Measurements from ENCODE around the gene PLD1.
"Not testable (repeated sequence)": the region's sequence is repeated elsewhere in the genome, so short reads cannot be mapped to it uniquely, and the experiment has no call there.

Gene PLD1

DNA sequence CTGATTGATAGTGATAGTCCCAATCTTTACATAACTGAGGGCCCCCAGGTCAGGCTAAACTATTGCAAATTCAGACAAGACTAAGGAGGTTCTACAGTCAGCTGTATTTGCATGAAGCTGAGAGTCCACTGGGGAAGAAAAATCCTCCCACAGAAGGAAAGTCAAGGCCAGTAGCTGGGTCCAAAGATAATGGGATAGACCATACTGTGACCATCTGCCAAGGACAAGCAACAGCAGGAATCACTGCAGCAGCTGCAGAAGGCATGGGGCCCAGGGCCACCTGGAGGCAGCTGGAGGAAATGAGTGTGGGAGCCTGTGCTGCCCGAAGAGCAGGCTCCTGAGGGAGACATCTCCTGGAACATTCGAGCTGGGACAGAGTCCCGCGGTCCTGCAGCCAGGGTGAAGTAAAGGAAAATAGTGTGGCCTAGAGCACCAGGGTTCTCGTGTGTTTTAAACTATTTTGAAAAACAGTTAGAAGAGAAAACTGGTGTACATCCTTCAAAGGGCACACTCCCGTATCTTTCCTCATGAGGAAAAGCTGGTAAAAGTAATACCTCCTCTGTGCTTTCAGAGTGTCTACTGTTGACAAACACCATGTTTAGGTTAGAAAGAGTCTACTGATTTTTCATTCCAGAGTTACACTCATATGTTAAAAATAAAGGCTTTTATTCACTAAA is 19.7 kb upstream of the PLD1 start:
- Mint-ChIP-seq H3K4me1 (ENCODE audit: low read depth) (no peaks in the 10 kb centered on the region), H3K27me3 (peaks cover 10% of the 10 kb centered on the region), H3K9me3 (ENCODE audit: low read depth) (no peaks in the 10 kb centered on the region), H3K27ac (no peak overlapping the region), H3K36me3 (no peaks in the 10 kb centered on the region), H3K4me3 (no peak overlapping the region)

GRCh38 chr3:171828902-171829770 is 18.9 kb upstream of the PLD1 start:
- Mint-ChIP-seq H3K4me3 (no peak overlapping the region), H3K27me3 (peaks cover 10% of the 10 kb centered on the region), H3K9me3 (ENCODE audit: low read depth) (no peaks in the 10 kb centered on the region), H3K4me1 (ENCODE audit: low read depth) (no peaks in the 10 kb centered on the region), H3K27ac (no peak overlapping the region), H3K36me3 (no peaks in the 10 kb centered on the region)

- Mint-ChIP-seq H3K27ac (no peak overlapping the region), H3K27me3 (peaks cover 10% of the 10 kb centered on the region), H3K9me3 (ENCODE audit: low read depth) (no peaks in the 10 kb centered on the region)
These were observed 17.7 kb upstream of the PLD1 start for GRCh38 chr3:171827836-171828458.

GRCh38 chr3:171827385-171827784 is 17.1 kb upstream of the PLD1 start:
- H3K9me3 Mint-ChIP-seq (ENCODE audit: low read depth), result no peaks in the 10 kb centered on the region
- H3K4me1 Mint-ChIP-seq (ENCODE audit: low read depth), result no peaks in the 10 kb centered on the region
- H3K36me3 Mint-ChIP-seq, result no peaks in the 10 kb centered on the region
- H3K27me3 Mint-ChIP-seq, result peaks cover 10% of the 10 kb centered on the region
- H3K4me3 Mint-ChIP-seq, result no peak overlapping the region
- H3K27ac Mint-ChIP-seq, result no peak overlapping the region

More at GRCh38 chr3:171827836-171828458, 17.7 kb upstream of the PLD1 start:
- H3K4me1 Mint-ChIP-seq (ENCODE audit: low read depth), result no peaks in the 10 kb centered on the region
- H3K4me3 Mint-ChIP-seq, result no peak overlapping the region
- no peaks in the 10 kb centered on the region for H3K36me3 Mint-ChIP-seq

GRCh38 chr3:171825222-171825828 is 15.0 kb upstream of the PLD1 start:
- H3K27me3 Mint-ChIP-seq, result peaks cover 8% of the 10 kb centered on the region
- peaks cover 7% of the 10 kb centered on the region for H3K4me1 Mint-ChIP-seq (ENCODE audit: low read depth)
- no peak overlapping the region for H3K4me3 Mint-ChIP-seq
- no peaks in the 10 kb centered on the region for H3K36me3 Mint-ChIP-seq
- no peaks in the 10 kb centered on the region for H3K9me3 Mint-ChIP-seq (ENCODE audit: low read depth)
- no peak overlapping the region for H3K27ac Mint-ChIP-seq

GRCh38 chr3:171824824-171825221 is 14.5 kb upstream of the PLD1 start:
- no peak overlapping the region for H3K27ac Mint-ChIP-seq
- H3K4me1 Mint-ChIP-seq (ENCODE audit: low read depth), result peaks cover 7% of the 10 kb centered on the region
- no peaks in the 10 kb centered on the region for H3K9me3 Mint-ChIP-seq (ENCODE audit: low read depth)
- no peaks in the 10 kb centered on the region for H3K36me3 Mint-ChIP-seq
- H3K27me3 Mint-ChIP-seq, result peaks cover 8% of the 10 kb centered on the region
- no peak overlapping the region for H3K4me3 Mint-ChIP-seq

GRCh38 chr3:171824116-171824515 is 13.8 kb upstream of the PLD1 start:
- Mint-ChIP-seq H3K9me3 (ENCODE audit: low read depth) (no peaks in the 10 kb centered on the region), H3K27me3 (peaks cover 7% of the 10 kb centered on the region)

DNA sequence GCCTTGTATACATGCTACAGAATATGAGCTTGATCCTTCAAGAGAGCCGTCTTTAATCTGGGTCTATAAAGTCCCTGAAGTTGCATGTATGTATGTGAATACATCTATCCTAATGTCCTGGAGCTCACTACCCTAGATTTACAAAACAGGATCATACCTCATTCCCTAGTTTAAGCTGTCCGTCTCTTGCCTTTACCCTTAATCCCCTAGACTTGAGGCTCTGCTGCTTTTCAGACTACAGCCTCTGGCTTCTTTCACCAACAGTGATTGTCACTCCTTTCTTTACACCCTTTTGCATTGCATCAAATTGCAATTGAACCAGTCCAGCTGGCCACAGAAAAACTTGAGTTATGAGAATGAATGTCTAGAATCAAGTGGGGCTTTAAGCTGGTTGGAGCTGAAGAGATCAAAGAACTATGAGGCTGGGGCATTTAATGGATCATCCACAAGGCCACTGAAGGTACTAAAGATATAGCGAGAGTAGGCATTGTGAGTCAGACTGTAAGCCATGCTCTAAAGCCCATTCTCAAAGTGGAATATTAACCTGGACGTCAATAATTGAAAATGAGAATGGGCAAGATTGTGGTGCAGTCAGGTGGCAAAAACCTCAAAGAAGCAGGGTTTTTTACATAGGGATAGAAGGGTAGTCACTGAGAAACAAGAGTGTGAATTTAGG is 12.3 kb upstream of the PLD1 start:
- Mint-ChIP-seq H3K4me3 (no peak overlapping the region), H3K4me1 (ENCODE audit: low read depth) (peaks cover 7% of the 10 kb centered on the region), H3K9me3 (ENCODE audit: low read depth) (no peaks in the 10 kb centered on the region), H3K27me3 (peaks cover 4% of the 10 kb centered on the region), H3K36me3 (no peaks in the 10 kb centered on the region), H3K27ac (no peak overlapping the region)

More at GRCh38 chr3:171824116-171824515, 13.8 kb upstream of the PLD1 start:
- H3K4me3 Mint-ChIP-seq, result no peak overlapping the region
- no peaks in the 10 kb centered on the region for H3K36me3 Mint-ChIP-seq
- no peak overlapping the region for H3K27ac Mint-ChIP-seq
- peaks cover 7% of the 10 kb centered on the region for H3K4me1 Mint-ChIP-seq (ENCODE audit: low read depth)

DNA sequence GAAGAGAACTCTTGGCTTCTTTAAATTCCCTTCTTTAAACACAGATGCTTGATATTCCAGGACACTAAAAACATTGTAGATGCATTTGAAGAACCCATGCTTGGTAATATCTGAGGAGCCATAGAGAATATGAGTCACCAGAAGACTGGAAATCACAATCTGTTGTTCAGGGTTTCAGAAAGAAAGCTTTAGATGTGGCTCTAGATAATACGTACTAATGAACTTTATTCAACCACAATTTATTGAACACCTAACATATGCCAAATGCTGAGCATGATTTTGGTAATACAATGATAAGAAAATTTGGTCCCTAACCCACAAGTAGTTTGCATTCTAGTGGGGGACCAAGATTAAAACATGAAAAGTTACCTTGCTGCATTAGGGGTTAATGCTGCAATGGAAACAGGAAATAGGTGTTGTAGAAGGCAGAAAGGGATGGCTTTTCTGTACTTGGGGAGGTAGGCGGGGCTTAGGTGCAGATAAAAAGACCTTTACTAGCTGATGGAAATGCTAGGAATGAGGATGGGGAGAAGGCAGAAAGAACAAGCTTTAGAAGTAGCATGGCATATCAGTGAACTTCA is 11.6 kb upstream of the PLD1 start:
- no peak overlapping the region for H3K4me3 Mint-ChIP-seq
- no peaks in the 10 kb centered on the region for H3K9me3 Mint-ChIP-seq (ENCODE audit: low read depth)
- peaks cover 7% of the 10 kb centered on the region for H3K4me1 Mint-ChIP-seq (ENCODE audit: low read depth)
- H3K36me3 Mint-ChIP-seq, result no peaks in the 10 kb centered on the region
- H3K27me3 Mint-ChIP-seq, result peaks cover 4% of the 10 kb centered on the region
- no peak overlapping the region for H3K27ac Mint-ChIP-seq

DNA sequence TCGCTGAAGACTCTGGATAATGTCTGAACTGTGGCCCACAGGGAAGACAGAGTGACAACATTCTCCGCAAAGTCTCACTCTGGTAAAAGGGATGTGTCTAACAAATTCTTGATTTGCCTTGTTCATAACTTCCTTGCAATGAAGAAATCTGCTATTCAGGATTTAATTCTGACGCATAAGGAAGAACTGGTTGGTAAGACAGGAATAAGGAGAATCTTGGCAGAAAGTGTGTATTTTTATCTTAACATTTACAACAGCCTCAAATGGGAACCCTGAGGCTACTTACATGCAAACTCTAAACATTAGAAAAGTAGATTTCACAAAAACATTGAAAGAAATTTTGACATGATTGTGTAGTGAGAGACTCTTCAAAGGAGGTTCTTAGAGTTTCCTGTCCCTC is 10.8 kb upstream of the PLD1 start:
- Mint-ChIP-seq H3K27ac (no peak overlapping the region), H3K4me3 (no peak overlapping the region), H3K27me3 (peaks cover 7% of the 10 kb centered on the region), H3K9me3 (ENCODE audit: low read depth) (no peaks in the 10 kb centered on the region), H3K4me1 (ENCODE audit: low read depth) (peaks cover 7% of the 10 kb centered on the region), H3K36me3 (no peaks in the 10 kb centered on the region)

GRCh38 chr3:171817074-171817800 is 7.0 kb upstream of the PLD1 start:
- Mint-ChIP-seq H3K9me3 (ENCODE audit: low read depth) (no peaks in the 10 kb centered on the region), H3K27me3 (peaks cover 14% of the 10 kb centered on the region), H3K4me1 (ENCODE audit: low read depth) (peaks cover 10% of the 10 kb centered on the region), H3K27ac (no peak overlapping the region), H3K4me3 (no peak overlapping the region), H3K36me3 (no peaks in the 10 kb centered on the region)

GRCh38 chr3:171815973-171816595 is 5.8 kb upstream of the PLD1 start:
- peaks cover 21% of the 10 kb centered on the region for H3K27me3 Mint-ChIP-seq
- H3K4me3 Mint-ChIP-seq, result no peak overlapping the region
- H3K36me3 Mint-ChIP-seq, result no peaks in the 10 kb centered on the region
- H3K9me3 Mint-ChIP-seq (ENCODE audit: low read depth), result no peaks in the 10 kb centered on the region
- peaks cover 3% of the 10 kb centered on the region for H3K4me1 Mint-ChIP-seq (ENCODE audit: low read depth)
- no peak overlapping the region for H3K27ac Mint-ChIP-seq

- H3K4me3 Mint-ChIP-seq; H3K9me3 Mint-ChIP-seq (ENCODE audit: low read depth); H3K27ac Mint-ChIP-seq: not testable (repeated sequence)
These were observed 4.4 kb upstream of the PLD1 start for GRCh38 chr3:171814662-171815061.

More at GRCh38 chr3:171814662-171815061, 4.4 kb upstream of the PLD1 start:
- peaks cover 28% of the 10 kb centered on the region for H3K27me3 Mint-ChIP-seq
- H3K4me1 Mint-ChIP-seq (ENCODE audit: low read depth); H3K36me3 Mint-ChIP-seq: not testable (repeated sequence)
